HG03060 (cell line): ENCODE results near the gene ZSWIM6.

Experiments used
- ATAC-seq: cut with Tn5 transposase; IDR thresholded peaks from one replicate; pipeline ENCODE4 v1.9.1; 2021; ENCODE audit warnings: low read depth, moderate number of reproducible peaks; ENCODE audit not compliant: unreplicated experiment

Gene ZSWIM6

DNA sequence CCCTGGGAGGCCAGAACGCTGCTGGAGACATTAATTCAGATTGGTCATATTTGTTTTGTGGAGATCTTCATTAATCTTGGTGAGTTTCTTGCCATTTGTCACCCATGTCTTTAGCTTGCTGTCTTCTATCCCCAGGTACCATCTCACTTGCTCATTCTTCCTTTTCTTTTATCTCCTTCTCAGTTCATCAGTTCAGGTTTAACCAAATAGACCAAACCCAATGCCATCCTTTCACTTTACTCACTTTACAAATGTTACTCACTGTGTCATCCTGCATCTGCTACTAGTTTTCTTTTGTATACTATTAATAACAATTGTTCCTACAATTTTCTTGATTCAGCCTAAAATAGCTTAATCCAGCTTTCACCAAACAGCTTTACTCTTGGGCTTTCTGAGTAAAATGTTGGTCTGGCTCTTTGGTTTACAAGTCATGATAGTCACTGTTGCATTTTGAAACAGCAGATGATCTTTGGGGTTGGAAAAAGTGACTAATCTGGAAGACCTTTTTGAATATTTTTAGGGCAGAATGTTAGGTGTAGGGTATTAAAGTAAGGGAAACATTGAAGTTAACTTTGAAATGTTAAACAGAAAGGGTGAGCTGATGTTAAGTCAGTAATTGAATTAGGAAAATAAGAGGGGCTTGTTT is 246.9 kb downstream of the ZSWIM6 start:
- no peak for ATAC-seq

DNA sequence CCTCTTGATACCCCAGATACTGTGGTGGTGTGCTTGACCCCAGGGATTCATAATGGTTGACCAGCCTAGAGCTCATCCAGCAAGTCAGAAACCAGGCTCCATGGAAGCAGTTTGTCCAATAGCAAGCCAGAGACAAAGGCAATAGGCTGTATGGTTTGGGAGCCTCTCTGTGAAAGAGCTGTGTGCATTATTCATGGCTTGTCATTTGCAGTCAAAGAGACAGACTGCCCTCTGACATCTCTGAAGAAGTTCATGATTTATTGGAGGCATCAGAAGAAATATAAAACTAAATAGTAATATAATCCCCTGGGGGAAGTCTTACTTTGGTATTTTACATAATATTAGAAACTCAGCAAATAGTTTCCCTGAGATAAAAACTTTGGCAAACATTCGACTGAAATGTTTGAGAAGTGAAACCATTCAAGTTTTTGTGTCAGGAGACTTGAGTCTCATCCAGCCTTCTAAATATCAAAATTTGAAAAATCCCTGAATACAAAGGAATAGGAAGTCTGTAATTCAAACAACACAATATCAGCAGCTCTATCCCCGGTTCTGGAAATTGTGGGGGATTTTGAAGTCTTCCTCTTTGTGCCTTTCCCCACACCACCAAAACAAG is 250.3 kb downstream of the ZSWIM6 start:
- ATAC-seq: no peak

DNA sequence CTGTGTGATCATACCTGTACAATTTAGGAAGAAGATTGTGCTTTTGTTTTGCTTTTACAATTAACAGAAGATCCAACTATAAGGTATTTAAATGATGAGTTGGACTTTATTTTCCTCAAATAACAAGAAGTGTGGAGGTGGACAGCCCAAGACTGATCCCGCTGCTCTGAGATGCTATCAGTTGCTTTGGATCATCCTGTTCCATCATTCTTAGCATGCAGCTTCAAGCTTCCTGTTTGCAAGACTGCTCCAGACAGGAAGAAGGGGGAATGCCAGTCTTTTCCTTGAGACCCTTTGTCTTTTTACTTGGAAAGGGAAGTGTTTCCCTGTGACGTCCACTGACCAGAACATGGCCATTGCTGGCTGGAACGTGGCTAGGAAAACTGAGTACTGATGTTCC is 250.8 kb downstream of the ZSWIM6 start:
- no peak for ATAC-seq

DNA sequence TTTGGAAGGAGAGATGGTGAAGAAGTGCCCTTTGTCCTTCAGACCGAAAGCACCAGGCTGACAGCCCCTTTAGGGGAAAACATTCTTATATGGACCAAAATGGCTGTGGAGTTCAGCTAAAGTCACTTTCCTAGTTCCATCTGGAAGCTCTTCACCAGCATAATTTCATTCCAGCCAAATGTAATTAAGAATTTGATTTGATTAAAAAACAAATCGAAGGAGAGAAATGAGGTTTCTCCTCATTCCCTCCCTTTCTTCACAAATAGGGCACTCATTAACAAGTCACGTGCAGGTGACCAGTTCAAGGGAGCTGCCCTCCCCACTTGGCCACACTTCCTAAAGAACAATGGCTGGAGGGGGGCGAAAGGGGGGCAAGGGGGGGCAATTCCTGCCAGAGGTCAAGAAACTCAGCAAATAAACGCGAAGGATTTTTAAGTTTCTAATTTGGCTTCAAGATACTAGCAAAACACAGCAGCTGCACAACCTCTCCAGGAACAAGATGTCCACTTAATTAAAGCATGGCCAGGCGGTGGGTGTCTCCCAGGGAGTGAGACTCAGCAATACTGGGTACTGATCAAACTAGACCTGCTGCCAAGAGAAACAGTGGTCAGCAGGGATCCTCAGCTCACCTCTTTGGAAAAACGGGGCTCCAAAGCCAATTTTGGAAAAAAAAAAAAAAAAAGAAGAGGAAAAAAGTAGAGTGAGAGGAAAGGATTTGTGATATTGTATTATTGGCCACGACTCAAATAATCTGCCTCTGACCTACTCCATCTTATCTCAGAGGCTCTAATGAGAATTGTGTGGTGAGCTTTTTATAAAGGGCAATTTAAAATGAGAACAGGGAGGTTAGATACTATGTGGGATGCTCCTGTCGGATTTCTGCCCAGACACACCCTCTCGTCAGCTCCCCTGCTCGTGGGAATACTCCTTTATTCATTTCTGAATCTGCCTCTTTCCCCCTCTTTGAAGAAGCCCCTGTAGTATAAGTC is 254.3 kb downstream of the ZSWIM6 start:
- ATAC-seq: no peak

DNA sequence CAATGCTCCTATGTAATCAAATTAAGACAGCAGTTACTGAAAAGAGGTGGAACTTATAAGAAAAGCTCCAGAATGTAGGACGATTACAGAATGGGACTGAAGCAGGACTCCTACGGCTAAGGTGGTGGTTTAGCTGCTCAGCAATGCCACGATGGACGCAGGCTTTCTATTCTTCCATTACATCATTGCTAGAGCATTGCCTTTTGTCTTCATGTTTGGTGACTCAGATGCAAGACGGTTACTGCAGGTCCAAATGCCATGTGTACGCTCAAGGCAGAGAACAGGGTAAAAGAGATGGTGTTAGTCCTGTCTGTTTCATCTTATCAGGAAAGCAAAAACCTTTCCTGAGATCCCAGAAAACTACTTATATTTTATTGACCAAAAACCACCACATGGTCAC is 255.1 kb downstream of the ZSWIM6 start:
- ATAC-seq: no peak

DNA sequence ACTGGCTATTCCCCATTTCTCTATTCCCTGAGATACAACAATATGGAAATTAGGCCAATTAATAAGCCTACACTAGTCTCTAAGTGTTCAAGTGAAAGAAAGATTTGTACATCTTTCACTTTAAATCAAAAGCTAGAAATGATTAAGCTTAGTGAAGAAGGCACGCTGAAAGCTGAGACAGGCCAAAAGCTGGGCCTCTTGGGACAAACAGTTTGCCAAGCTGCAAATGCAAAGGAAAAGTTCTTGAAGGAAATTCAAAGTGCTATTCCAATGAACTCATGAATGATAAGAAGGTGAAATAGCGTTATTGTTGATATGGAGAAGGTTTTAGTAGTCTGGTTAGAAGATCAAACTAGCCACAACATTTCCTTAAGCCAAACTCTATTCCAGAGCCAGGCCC is 256.2 kb downstream of the ZSWIM6 start:
- ATAC-seq: no peak

DNA sequence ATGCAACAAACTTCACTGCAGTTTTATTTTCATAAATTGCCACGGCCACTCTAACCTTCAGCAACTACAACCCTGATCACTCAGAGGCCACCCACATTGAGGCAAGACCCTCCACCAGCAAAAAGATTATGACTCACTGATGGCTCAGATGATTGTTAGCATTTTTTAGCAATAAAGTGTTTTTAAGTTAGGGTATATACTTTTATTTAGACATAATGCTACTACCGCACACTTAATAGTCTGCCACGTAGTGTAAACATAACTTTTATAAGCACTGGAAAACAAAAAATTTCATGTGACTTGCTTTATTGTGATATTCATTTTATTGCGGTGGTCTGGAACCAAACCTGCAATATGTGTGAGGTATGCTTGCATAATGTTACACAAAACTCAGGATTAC is 257.9 kb downstream of the ZSWIM6 start:
- no peak for ATAC-seq

DNA sequence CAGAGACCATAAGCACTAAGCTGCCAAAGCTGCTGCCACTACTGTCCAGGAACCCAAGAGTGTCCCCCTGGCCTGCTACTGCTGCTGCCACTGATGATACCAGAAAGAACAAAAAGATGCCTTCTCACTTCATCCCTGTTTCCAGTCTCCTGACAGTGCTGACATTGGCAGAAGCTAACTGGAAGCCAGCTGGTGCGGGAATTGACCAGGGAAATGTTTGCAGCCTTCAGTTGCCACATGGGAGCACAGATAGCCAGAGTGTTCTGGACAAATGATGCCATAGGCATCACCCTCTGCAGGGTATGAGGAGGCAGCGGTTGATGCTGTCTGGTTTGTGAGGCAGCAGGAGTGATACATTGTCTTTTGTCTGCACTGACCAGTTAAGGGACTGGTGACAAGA is 258.4 kb downstream of the ZSWIM6 start:
- no peak for ATAC-seq

DNA sequence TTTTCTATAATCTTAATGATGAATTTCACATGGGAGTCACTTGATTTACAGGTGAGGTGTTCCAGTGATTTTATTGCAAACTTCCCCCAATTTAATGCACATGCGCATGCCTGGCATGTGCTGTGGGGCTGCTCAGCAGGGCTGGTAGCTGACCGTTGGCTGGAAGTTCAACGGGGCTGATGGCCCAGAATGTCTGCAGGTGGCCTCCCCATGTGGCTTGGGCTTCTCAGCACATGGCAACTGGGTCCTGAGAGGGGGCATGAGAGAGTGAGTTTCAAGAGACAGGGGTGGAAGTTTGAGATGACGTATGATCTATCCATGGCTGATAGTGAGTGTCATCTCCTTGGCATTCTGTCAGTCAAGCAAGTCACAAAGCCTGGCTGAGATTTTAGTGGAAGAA is 259.8 kb downstream of the ZSWIM6 start:
- no peak for ATAC-seq

DNA sequence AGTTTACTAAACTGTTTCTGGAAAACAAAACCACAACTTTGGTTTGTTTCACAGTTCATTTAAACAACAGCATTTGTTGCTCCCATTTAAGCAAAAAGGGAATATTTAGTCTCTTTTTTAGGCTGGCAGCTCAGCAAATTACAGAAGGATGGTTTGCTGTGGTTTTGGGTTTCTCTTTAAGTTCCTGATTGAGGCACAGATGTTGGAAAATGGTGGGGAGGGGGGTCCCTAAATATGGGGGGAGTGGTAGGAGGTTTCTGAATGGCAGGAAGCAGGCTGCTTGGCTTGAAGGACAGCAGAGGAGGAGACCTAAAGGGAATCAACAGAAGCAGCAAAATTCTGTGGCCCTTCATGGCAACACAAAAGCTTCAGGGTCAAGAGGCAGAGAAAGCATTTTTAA is 263.4 kb downstream of the ZSWIM6 start:
- no peak for ATAC-seq
